ENCODE measurements around the gene ANGPT4. TPM values are rescaled to one million over a fixed set of nuclear protein-coding genes. Genes with fewer than 3 reads are reported as not detected.

Gene ANGPT4
- total and polyA plus RNA-seq, 9 of the 15 experiments (the other 6 are each of a cell fraction or from before 2014, with no cell fraction given): not detected

GRCh38 chr20:839626-840025 is 76.5 kb downstream of the ANGPT4 start:
- Histone ChIP-seq H3K4me1 (replicated peaks in 1 of 2; ENCODE audit: control insufficient read depth in 2 of 2, insufficient read depth in 2 of 2, low read length in 2 of 2) (peaks cover 40 to 43% of the 10 kb centered on the region in 2 experiments), H3K4me2 (ENCODE audit: insufficient read depth, low read length) (no peak overlapping the region), H3K27ac (ENCODE audit: extremely low read depth, low read depth, low read length) (no peak overlapping the region), H4K20me1 (replicated peaks; ENCODE audit: control insufficient read depth, insufficient read depth, low read length) (0 out of 2 replicates have a peak, but pooled peaks cover 9% of the 10 kb centered on the region), H3K27me3 (ENCODE audit: control insufficient read depth in 2 of 2, insufficient read depth in 2 of 2, low read length in 2 of 2) (no peaks in the 10 kb centered on the region), H3K4me3 (no peak overlapping the region), H2AFZ (ENCODE audit: low read depth, low read length) (no peak overlapping the region), H3K9me3 (replicated peaks; ENCODE audit: control insufficient read depth, insufficient read depth, low read depth, low read length) (no peaks in the 10 kb centered on the region), H3K79me2 (ENCODE audit: control insufficient read depth, insufficient read depth, low read length) (peaks cover 57% of the 10 kb centered on the region), H3K9me1 (ENCODE audit: control insufficient read depth, insufficient read depth, low read length) (no peaks in the 10 kb centered on the region), H3K36me3 (ENCODE audit: control insufficient read depth, insufficient read depth, low read length) (peaks cover 4% of the 10 kb centered on the region; the same call in 1 of the 3 replicates), H3K9ac (ENCODE audit: insufficient read depth in 1 of 2, low read depth in 2 of 2, low read length in 2 of 2) (no peak overlapping the region)
- no TSS peak for BruUV-seq (replicated peaks)
- intact Hi-C loops (cut with micrococcal nuclease) (no loop called here), in situ Hi-C loops (cut with MboI) (no loop called here)
- WGBS (ENCODE audit: insufficient coverage, low coverage, missing lambda C conversion rate): 87% methylated on average over 11 of the region's 11 CpGs
- ChIA-PET CTCF (ENCODE audit: low intra/inter-chr PET ratio) (no interaction called here), POLR2A (no interaction called here)
- DNase-seq (ENCODE audit: extremely low read depth in 1 of 4, low spot score in 3 of 4) (no peak), ATAC-seq (no peak), FAIRE-seq (no peak)
- TF ChIP-seq ZNF324 (CRISPR knock-in tag; IDR thresholded peaks at IDR 0.05) (no peak), ZNF146 (CRISPR knock-in tag; IDR thresholded peaks at IDR 0.05; ENCODE audit: unreplicated experiment) (no peak), ZNF174 (CRISPR knock-in tag; IDR thresholded peaks at IDR 0.05) (no peak), ZNF354B (CRISPR knock-in tag; IDR thresholded peaks at IDR 0.05) (no peak), GATAD2A (IDR thresholded peaks at IDR 0.05) (no peak), ZNF717 (CRISPR knock-in tag; IDR thresholded peaks at IDR 0.05) (no peak), ZNF253 (CRISPR knock-in tag; conservative IDR thresholded peaks at IDR 0.05) (no peak), REST (IDR thresholded peaks at IDR 0.05; ENCODE audit: borderline replicate concordance) (no peak), REST (CRISPR knock-in tag; IDR thresholded peaks at IDR 0.05; ENCODE audit: low read depth) (no peak), YY1 (IDR thresholded peaks at IDR 0.05; ENCODE audit: borderline replicate concordance in 1 of 3, control insufficient read depth in 1 of 3, extremely low read depth in 1 of 3, insufficient read depth in 3 of 3, insufficient read length in 1 of 3, insufficient replicate concordance in 2 of 3, low read depth in 1 of 3, low read length in 2 of 3) (no peak), ERF (CRISPR knock-in tag; IDR thresholded peaks at IDR 0.05) (no peak), CHD4 (IDR thresholded peaks at IDR 0.05; ENCODE audit: insufficient read depth, insufficient replicate concordance, low read depth, low read length, poor library complexity, severe bottlenecking) (no peak), SRSF3 (IDR thresholded peaks at IDR 0.05; ENCODE audit: insufficient read depth, low read length) (no peak), POLR2H (tag; IDR thresholded peaks at IDR 0.05; ENCODE audit: low read depth) (no peak), RB1 (IDR thresholded peaks at IDR 0.05; ENCODE audit: low read depth) (no peak)

All from K562 (cell line).